ENCODE results near the gene PEX14. TPM values are rescaled to one million over a fixed set of nuclear protein-coding genes. Genes with fewer than 3 reads are reported as not detected.

PEX14 gene
- total RNA-seq, 1 donor from 2014 or later: 27.4 TPM

- Histone ChIP-seq H3K4me3 (ENCODE audit: low read depth, low read length) (no peak overlapping the region), H3K36me3 (ENCODE audit: control insufficient read depth, insufficient read depth, low read length) (no peaks in the 10 kb centered on the region), H3K27me3 (ENCODE audit: control insufficient read depth, insufficient read depth, low read length) (peaks cover 8% of the 10 kb centered on the region)
- no peak for DNase-seq (ENCODE audit: low read depth)
- no peak for TF ChIP-seq CTCF (IDR thresholded peaks at IDR 0.05; ENCODE audit: insufficient read depth, low read length, poor library complexity, severe bottlenecking)
These were observed 166.2 kb downstream of the PEX14 start for GRCh38 chr1:10640843-10641553.

- no peak for DNase-seq (ENCODE audit: low read depth)
These were observed 167.2 kb downstream of the PEX14 start for GRCh38 chr1:10641976-10642375.

GRCh38 chr1:10642403-10643080 is 167.8 kb downstream of the PEX14 start:
- no peaks in the 10 kb centered on the region for H3K36me3 ChIP-seq (ENCODE audit: control insufficient read depth, insufficient read depth, low read length)
- peaks cover 8% of the 10 kb centered on the region for H3K27me3 ChIP-seq (ENCODE audit: control insufficient read depth, insufficient read depth, low read length)
- no peak for TF ChIP-seq CTCF (IDR thresholded peaks at IDR 0.05; ENCODE audit: insufficient read depth, low read length, poor library complexity, severe bottlenecking)
- no peak for DNase-seq (ENCODE audit: low read depth)
- no peak overlapping the region for H3K4me3 ChIP-seq (ENCODE audit: low read depth, low read length)

More at GRCh38 chr1:10641976-10642375, 167.2 kb downstream of the PEX14 start:
- Histone ChIP-seq H3K36me3 (ENCODE audit: control insufficient read depth, insufficient read depth, low read length) (no peaks in the 10 kb centered on the region), H3K27me3 (ENCODE audit: control insufficient read depth, insufficient read depth, low read length) (peaks cover 8% of the 10 kb centered on the region), H3K4me3 (ENCODE audit: low read depth, low read length) (no peak overlapping the region)
- no peak for TF ChIP-seq CTCF (IDR thresholded peaks at IDR 0.05; ENCODE audit: insufficient read depth, low read length, poor library complexity, severe bottlenecking)

GRCh38 chr1:10643607-10644306 is 169.0 kb downstream of the PEX14 start:
- DNase-seq (ENCODE audit: low read depth): no peak
- no peak for TF ChIP-seq CTCF (IDR thresholded peaks at IDR 0.05; ENCODE audit: insufficient read depth, low read length, poor library complexity, severe bottlenecking)

GRCh38 chr1:10644307-10645128 is 169.8 kb downstream of the PEX14 start:
- no peak for TF ChIP-seq CTCF (IDR thresholded peaks at IDR 0.05; ENCODE audit: insufficient read depth, low read length, poor library complexity, severe bottlenecking)
- Histone ChIP-seq H3K27me3 (ENCODE audit: control insufficient read depth, insufficient read depth, low read length) (peaks cover 2% of the 10 kb centered on the region), H3K36me3 (ENCODE audit: control insufficient read depth, insufficient read depth, low read length) (no peaks in the 10 kb centered on the region), H3K4me3 (ENCODE audit: low read depth, low read length) (no peak overlapping the region)
- no peak for DNase-seq (ENCODE audit: low read depth)

More at GRCh38 chr1:10643607-10644306, 169.0 kb downstream of the PEX14 start:
- H3K4me3 ChIP-seq (ENCODE audit: low read depth, low read length): no peak overlapping the region
- no peaks in the 10 kb centered on the region for H3K36me3 ChIP-seq (ENCODE audit: control insufficient read depth, insufficient read depth, low read length)
- peaks cover 6% of the 10 kb centered on the region for H3K27me3 ChIP-seq (ENCODE audit: control insufficient read depth, insufficient read depth, low read length)
